Measurements from ENCODE around the gene UHMK1. TPM values are rescaled to one million over a fixed set of nuclear protein-coding genes. Genes with fewer than 3 reads are reported as not detected.
A peak's percentile ranks its signal among the peaks of the same experiment; 100 is the strongest.
"Not testable (repeated sequence)": the region's sequence is repeated elsewhere in the genome, so short reads cannot be mapped to it uniquely, and the experiment has no call there.

Gene UHMK1
- total RNA-seq, 1 experiment from 2014 or later: 75.1 TPM

GRCh38 chr1:162495531-162496233, 1.9 kb upstream of the UHMK1 start:
- peaks cover 35% of the 10 kb centered on the region for H3K79me2 ChIP-seq (ENCODE audit: insufficient read depth, low read length)
- H3K4me3 ChIP-seq (replicated peaks in 1 of 2; ENCODE audit: low read depth in 1 of 2, low read length in 2 of 2); DNase-seq (ENCODE audit: low read depth, low spot score); POLR2A ChIA-PET; H3K9me2 ChIP-seq (ENCODE audit: insufficient read depth); H3K36me3 ChIP-seq (ENCODE audit: control insufficient read depth in 1 of 2, insufficient read depth in 2 of 2, low read length in 2 of 2); H2AFZ ChIP-seq (ENCODE audit: low read depth, low read length, poor library complexity, severe bottlenecking); ATAC-seq; H4K20me1 ChIP-seq (ENCODE audit: insufficient read depth); H3K9me3 ChIP-seq (ENCODE audit: control insufficient read depth in 1 of 2, insufficient read depth in 1 of 2, low read depth in 1 of 2, low read length in 2 of 2); H3K9ac ChIP-seq (ENCODE audit: low read length); RAD21 ChIA-PET (ENCODE audit: low non-redundant PET in 1 of 2, low total read pairs in 2 of 2, uncharacterized antibody in 2 of 2, unreplicated experiment in 2 of 2); CTCF ChIA-PET; H3K27me3 ChIP-seq (ENCODE audit: insufficient read depth, low read length); H3K27ac ChIP-seq (ENCODE audit: low read depth, low read length); H3K4me2 ChIP-seq (ENCODE audit: low read length); BruUV-seq (replicated peaks): not testable (repeated sequence)
- intact Hi-C loops (cut with micrococcal nuclease): loop anchor here (10.0 kb wide), 1 partner anchor 141 kb away; no protein-coding TSS in a partner anchor
- peaks cover 9 to 14% of the 10 kb centered on the region in 2 experiments for H3K4me1 ChIP-seq (ENCODE audit: control insufficient read depth in 1 of 2, insufficient read depth in 2 of 2, low read length in 2 of 2)

DNA sequence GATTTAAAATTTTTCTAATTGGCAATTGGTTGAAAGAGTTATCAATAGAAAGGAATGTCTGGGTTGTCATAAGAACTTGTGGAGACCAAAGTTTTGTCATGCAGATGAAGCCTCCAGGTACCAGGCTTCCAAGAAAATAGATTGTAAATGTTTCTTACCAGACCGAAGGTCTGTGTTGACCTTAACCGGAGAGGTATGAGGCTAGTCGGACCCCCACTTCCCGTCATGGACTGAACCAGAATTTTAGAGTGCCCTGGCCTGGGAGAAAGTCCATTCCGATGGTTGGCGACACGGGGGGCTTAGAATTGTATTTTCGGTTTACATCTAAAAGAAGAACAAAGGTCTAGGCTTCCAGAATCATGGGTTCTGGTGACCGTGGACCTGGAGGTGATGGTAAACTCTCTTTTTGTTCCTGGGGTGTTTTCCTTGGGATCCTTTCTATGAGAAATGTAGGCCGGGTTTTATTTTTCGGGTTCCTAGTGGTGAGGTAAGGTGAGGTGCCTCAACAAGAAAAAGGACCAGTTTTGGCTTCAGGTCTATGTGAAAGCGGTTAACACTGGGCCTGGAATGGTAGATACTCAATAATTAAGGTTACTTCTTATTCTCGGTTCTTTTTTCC, 405 bp upstream of the UHMK1 start:
- Histone ChIP-seq H3K4me2 (ENCODE audit: low read length) (peak overlapping the region; percentile 94), H3K79me2 (ENCODE audit: insufficient read depth, low read length) (peaks cover 50% of the 10 kb centered on the region), H3K9me3 (ENCODE audit: control insufficient read depth in 1 of 2, insufficient read depth in 1 of 2, low read depth in 1 of 2, low read length in 2 of 2) (no peaks in the 10 kb centered on the region), H4K20me1 (ENCODE audit: insufficient read depth) (no peaks in the 10 kb centered on the region; the same call in 1 of the 2 replicates), H3K4me3 (replicated peaks in 1 of 2; ENCODE audit: low read depth in 1 of 2, low read length in 2 of 2) (peak overlapping the region; percentile 81 to 90), H3K4me1 (ENCODE audit: control insufficient read depth in 1 of 2, insufficient read depth in 2 of 2, low read length in 2 of 2) (peaks cover 9 to 14% of the 10 kb centered on the region in 2 experiments), H3K27ac (ENCODE audit: low read depth, low read length) (peak overlapping the region; percentile 79), H2AFZ (ENCODE audit: low read depth, low read length, poor library complexity, severe bottlenecking) (peak overlapping the region; percentile 76), H3K9me2 (ENCODE audit: insufficient read depth) (no peaks in the 10 kb centered on the region), H3K9ac (ENCODE audit: low read length) (peak overlapping the region; percentile 85), H3K36me3 (ENCODE audit: control insufficient read depth in 1 of 2, insufficient read depth in 2 of 2, low read length in 2 of 2) (peaks cover 6 to 12% of the 10 kb centered on the region in 2 experiments; a peak in 3 of 4 replicates), H3K27me3 (ENCODE audit: insufficient read depth, low read length) (no peaks in the 10 kb centered on the region)
- DNase-seq (ENCODE audit: low read depth, low spot score) (no peak), ATAC-seq (peak; percentile 26)
- BruUV-seq (replicated peaks): TSS peak; percentile 85
- CTCF ChIA-PET: no interaction called here
- RAD21 ChIA-PET (ENCODE audit: low non-redundant PET in 1 of 2, low total read pairs in 2 of 2, uncharacterized antibody in 2 of 2, unreplicated experiment in 2 of 2): no interaction called here
- POLR2A ChIA-PET: no interaction called here
- intact Hi-C loops (cut with micrococcal nuclease): loop anchor here (10.0 kb wide), 1 partner anchor 142 kb away; no protein-coding TSS in a partner anchor
- TF ChIP-seq CBX3 (IDR thresholded peaks at IDR 0.05; ENCODE audit: low read depth) (no peak), TCF7L2 (IDR thresholded peaks at IDR 0.05; ENCODE audit: borderline replicate concordance, extremely low read depth, insufficient read depth, insufficient read length) (no peak), ZNF274 (IDR thresholded peaks at IDR 0.05; ENCODE audit: low read depth, low read length) (no peak), FOSL1 (IDR thresholded peaks at IDR 0.05; ENCODE audit: low read depth) (no peak), REST (IDR thresholded peaks at IDR 0.05; ENCODE audit: low read depth) (no peak)

Measured in HCT116 (cell line).